Kidney (tissue), 14 donors: ENCODE data around the gene TMEM154. TPM values are rescaled to one million over a fixed set of nuclear protein-coding genes. Genes with fewer than 3 reads are reported as not detected.

Experiments used
- DNase-seq, 5 donors: peaks; one replicate each; pipeline ENCODE4 v3.0.0-alpha.2; 2013 to 2020
- FAIRE-seq: peaks from 2 replicates; lab custom pipeline; 2012; peaks lifted over from hg19 to GRCh38; lab: Jason Lieb, UNC
- H3K27ac ChIP-seq, 2 donors: one replicate each; pipeline ENCODE4 v1.7.0; 2013; ENCODE audit warnings: low read depth in 2 of 2, low read length in 2 of 2, inconsistent platforms in 1 of 2
- H3K27me3 ChIP-seq: one replicate; pipeline ENCODE4 v1.7.1; 2013; ENCODE audit warnings: low read length, inconsistent platforms; ENCODE audit not compliant: control insufficient read depth, insufficient read depth
- H3K36me3 ChIP-seq, 3 donors: one replicate each; pipeline versions ENCODE4 v1.7.0 to v1.7.1; 2013; ENCODE audit warnings: low read length in 3 of 3, control low read depth in 1 of 3, inconsistent platforms in 1 of 3; ENCODE audit not compliant: insufficient read depth in 3 of 3, control insufficient read depth in 2 of 3
- H3K4me1 ChIP-seq, 3 donors: one replicate each; pipeline versions ENCODE4 v1.7.0 to v1.7.1; 2013; ENCODE audit warnings: low read length in 3 of 3, inconsistent platforms in 1 of 3, low read depth in 1 of 3; ENCODE audit not compliant: control insufficient read depth in 2 of 3, insufficient read depth in 2 of 3
- H3K4me3 ChIP-seq, 3 donors: one replicate each; pipeline versions ENCODE4 v1.7.0 to v1.8.1; 2013; ENCODE audit warnings: low read length in 3 of 3, control low read depth in 1 of 3, inconsistent platforms in 1 of 3
- H3K9ac ChIP-seq, 3 donors: one replicate each; pipeline versions ENCODE4 v1.7.0 to v1.7.1; 2013; ENCODE audit warnings: low read length in 3 of 3, control low read depth in 1 of 3, inconsistent platforms in 1 of 3
- H3K9me3 ChIP-seq, 3 donors: one replicate each; pipeline versions ENCODE4 v1.7.0 to v1.7.1; 2013; ENCODE audit warnings: low read length in 3 of 3, control low read depth in 1 of 3, inconsistent platforms in 1 of 3; ENCODE audit not compliant: control insufficient read depth in 2 of 3, insufficient read depth in 1 of 3
- intact Hi-C: fragments of 100-400 bp; cut with DNase I; formaldehyde crosslinking; loops from one replicate; pipeline ENCODE4 v1.11.1; 2022
- polyA plus RNA-seq: library from polyadenylated mRNA; stranded (reverse); fragments of 350-450 nt; fragmentation: Illumina TruSeq; extraction: RNeasy Lipid Tissue Mini Kit (QIAGEN cat#74804); gene quantifications from one replicate; pipeline ENCODE4 v1.2.3, GENCODE V29; 2014; ENCODE audit warnings: low read depth, low replicate concordance; ENCODE audit not compliant: insufficient read depth
- total RNA-seq: library from RNA; stranded (reverse); fragmentation: NEBNext Ultra II Directional; extraction: Animal tissue kit (Norgen Biotek cat#: 25700); gene quantifications from one replicate; pipeline ENCODE4 v1.2.1, GENCODE V29; 2021
- TF ChIP-seq, protein P1 (sequence below): IDR thresholded peaks from 3 replicates; pipeline ENCODE4 v1.5.1; 2012; ENCODE audit warnings: mild to moderate bottlenecking, moderate library complexity, borderline replicate concordance; ENCODE audit not compliant: insufficient read depth; ENCODE audit errors: extremely low read depth
- donor health status: control.
- donor health status: control.
- donor health status: control.
- donor health status: control.
- donor health status: control.
- donor health status: DM: yes; HTN: yes; CAD: no.
- donor health status: Normal renal cell carcinoma (clear cell type).

Gene TMEM154
- total and polyA plus RNA-seq, 2 donors from 2014 or later: 0.09 to 11.0 TPM

DNA sequence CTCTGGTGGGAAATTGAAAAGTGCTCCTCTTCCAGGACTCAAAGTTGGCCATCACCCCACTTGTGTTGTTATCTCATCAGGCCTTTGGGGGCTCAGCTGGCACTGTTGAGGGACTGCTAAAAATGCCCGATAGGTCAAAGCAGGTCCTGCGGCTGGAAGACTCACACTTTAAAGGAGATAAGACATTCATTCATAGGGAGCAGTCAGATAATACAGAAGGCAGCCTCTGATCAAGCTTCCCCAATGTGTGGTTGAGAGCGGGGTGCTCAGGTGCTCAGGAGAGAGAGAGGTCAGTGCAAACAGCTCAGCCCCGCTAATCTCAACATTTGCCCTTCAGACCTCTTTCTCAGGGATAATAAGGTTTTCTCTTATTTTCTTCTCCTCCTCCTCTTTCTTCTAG, 70.3 kb downstream of the TMEM154 start:
- intact Hi-C loops: no loop called here
- H3K4me1 ChIP-seq: no peaks in the 10 kb centered on the region
- H3K36me3 ChIP-seq: no peaks in the 10 kb centered on the region
- no peak overlapping the region for H3K9ac ChIP-seq
- H3K9me3 ChIP-seq: no peaks in the 10 kb centered on the region
- H3K4me3 ChIP-seq: no peak overlapping the region
- TF ChIP-seq, protein P1, sequence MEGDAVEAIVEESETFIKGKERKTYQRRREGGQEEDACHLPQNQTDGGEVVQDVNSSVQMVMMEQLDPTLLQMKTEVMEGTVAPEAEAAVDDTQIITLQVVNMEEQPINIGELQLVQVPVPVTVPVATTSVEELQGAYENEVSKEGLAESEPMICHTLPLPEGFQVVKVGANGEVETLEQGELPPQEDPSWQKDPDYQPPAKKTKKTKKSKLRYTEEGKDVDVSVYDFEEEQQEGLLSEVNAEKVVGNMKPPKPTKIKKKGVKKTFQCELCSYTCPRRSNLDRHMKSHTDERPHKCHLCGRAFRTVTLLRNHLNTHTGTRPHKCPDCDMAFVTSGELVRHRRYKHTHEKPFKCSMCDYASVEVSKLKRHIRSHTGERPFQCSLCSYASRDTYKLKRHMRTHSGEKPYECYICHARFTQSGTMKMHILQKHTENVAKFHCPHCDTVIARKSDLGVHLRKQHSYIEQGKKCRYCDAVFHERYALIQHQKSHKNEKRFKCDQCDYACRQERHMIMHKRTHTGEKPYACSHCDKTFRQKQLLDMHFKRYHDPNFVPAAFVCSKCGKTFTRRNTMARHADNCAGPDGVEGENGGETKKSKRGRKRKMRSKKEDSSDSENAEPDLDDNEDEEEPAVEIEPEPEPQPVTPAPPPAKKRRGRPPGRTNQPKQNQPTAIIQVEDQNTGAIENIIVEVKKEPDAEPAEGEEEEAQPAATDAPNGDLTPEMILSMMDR: no peak
- DNase-seq (no peak), FAIRE-seq (no peak)
- H3K27ac ChIP-seq: no peak overlapping the region
- H3K27me3 ChIP-seq: no peaks in the 10 kb centered on the region

DNA sequence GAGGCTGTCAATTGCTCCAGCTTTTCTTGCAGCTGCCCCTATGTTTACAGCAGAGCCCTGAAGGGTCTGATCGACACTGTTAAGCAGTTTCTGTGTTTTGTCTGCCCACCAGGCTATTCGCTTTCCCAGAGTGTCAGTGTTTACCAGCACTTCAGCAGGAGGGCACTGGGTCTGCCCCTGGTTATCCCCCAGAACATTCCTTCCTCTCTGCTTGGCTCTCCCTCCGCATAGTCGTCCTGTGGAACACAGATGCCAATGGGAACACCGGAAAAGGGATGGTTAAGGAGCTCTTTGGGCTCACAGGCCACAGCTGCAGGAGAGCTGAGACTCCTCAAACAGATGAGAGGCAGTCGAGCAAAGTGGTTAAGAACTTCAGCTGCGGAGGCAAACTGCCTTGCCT, 72.6 kb downstream of the TMEM154 start:
- no peaks in the 10 kb centered on the region for H3K36me3 ChIP-seq
- intact Hi-C loops: no loop called here
- no peak overlapping the region for H3K27ac ChIP-seq
- no peak overlapping the region for H3K9ac ChIP-seq
- H3K4me3 ChIP-seq: no peak overlapping the region
- TF ChIP-seq, protein P1: no peak
- no peaks in the 10 kb centered on the region for H3K4me1 ChIP-seq
- no peaks in the 10 kb centered on the region for H3K27me3 ChIP-seq
- DNase-seq (no peak), FAIRE-seq (no peak)
- no peaks in the 10 kb centered on the region for H3K9me3 ChIP-seq

DNA sequence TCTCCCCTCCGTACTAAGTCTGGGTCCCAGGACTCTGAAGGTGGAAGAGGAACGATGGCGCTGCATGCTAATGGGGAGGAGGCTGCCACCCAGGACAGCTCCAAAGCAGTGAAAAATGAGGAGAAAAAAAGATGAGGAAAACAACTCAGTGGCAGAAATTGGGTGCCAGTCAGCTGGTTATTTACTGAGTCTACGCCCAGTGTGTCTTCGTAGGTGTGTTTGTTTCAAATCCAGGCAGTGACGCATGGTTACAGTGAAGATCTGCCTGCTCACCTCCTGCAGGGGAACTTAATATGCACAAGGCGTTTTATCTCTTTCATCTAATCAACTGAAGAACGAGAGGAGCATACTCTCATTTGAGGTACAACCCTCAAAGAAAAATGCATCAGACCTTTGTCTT, 73.0 kb downstream of the TMEM154 start:
- no peak for FAIRE-seq
- Histone ChIP-seq H3K27me3 (no peaks in the 10 kb centered on the region), H3K9ac (no peak overlapping the region), H3K4me1 (no peaks in the 10 kb centered on the region), H3K4me3 (no peak overlapping the region), H3K27ac (no peak overlapping the region), H3K36me3 (no peaks in the 10 kb centered on the region), H3K9me3 (no peaks in the 10 kb centered on the region)
- TF ChIP-seq, protein P1: no peak
- DNase-seq: no peak
- intact Hi-C loops: no loop called here
